Activated naive CD8-positive, alpha-beta T cell treated with anti-CD3 and anti-CD28 coated beads, Interleukin-2, amount 10 ng/mL, durations not matched to agents 7 days and 5 days (primary cell): ENCODE data around the gene LAMC1. TPM values are rescaled to one million over a fixed set of nuclear protein-coding genes. Genes with fewer than 3 reads are reported as not detected.

ENCODE experiments used
- ATAC-seq: fragments of 150-1000 bp; cut with Tn5 transposase; one replicate; pipeline ENCODE4 v1.10.0; 2021; ENCODE audit warnings: low read depth, moderate library complexity
- POLR2A ChIA-PET: fragments of 350-600 bp; sonication (Branson Sonifier 250); formaldehyde crosslinking; loops from one replicate; lab custom pipeline; 2021; ENCODE audit warnings: antibody characterized with exemption; lab: Charles Lee
- DNase-seq: peaks from one replicate; pipeline ENCODE4 v3.0.0; 2021
- H3K27ac Mint-ChIP-seq: one replicate; pipeline ENCODE4 v1.8.0; 2022; ENCODE audit warnings: mild to moderate bottlenecking, mixed read lengths
- H3K27me3 Mint-ChIP-seq: one replicate; pipeline ENCODE4 v1.8.0; 2022; ENCODE audit warnings: mild to moderate bottlenecking, moderate library complexity, mixed read lengths
- H3K36me3 Mint-ChIP-seq: one replicate; pipeline ENCODE4 v1.8.0; 2021; ENCODE audit warnings: mild to moderate bottlenecking, mixed read lengths
- H3K4me1 Mint-ChIP-seq: one replicate; pipeline ENCODE4 v1.8.0; 2021; ENCODE audit warnings: mixed read lengths
- H3K4me3 Mint-ChIP-seq: one replicate; pipeline ENCODE4 v1.8.0; 2022; ENCODE audit warnings: mild to moderate bottlenecking, moderate library complexity, mixed read lengths
- H3K9me3 Mint-ChIP-seq: one replicate; pipeline ENCODE4 v1.8.0; 2021; ENCODE audit warnings: mixed read lengths
- total RNA-seq, 2 experiments: library from RNA; stranded (reverse); gene quantifications; one replicate each; pipeline ENCODE4 v1.2.3, GENCODE V29; 2021

The LAMC1 gene
- total RNA-seq, 2 experiments from 2014 or later = 0.17 to 0.97 TPM

- no peak overlapping the region for H3K4me3 Mint-ChIP-seq
- no peak overlapping the region for H3K27ac Mint-ChIP-seq
- no peaks in the 10 kb centered on the region for H3K36me3 Mint-ChIP-seq
- H3K4me1 Mint-ChIP-seq = no peaks in the 10 kb centered on the region
- POLR2A ChIA-PET = no interaction called here
- no peaks in the 10 kb centered on the region for H3K9me3 Mint-ChIP-seq
- no peak for DNase-seq
- no peaks in the 10 kb centered on the region for H3K27me3 Mint-ChIP-seq
- ATAC-seq = no peak
Measured at GRCh38 chr1:183101841-183102276, 78.6 kb downstream of the LAMC1 start.

GRCh38 chr1:183103147-183103546 lies 79.9 kb downstream of the LAMC1 start:
- Mint-ChIP-seq H3K9me3 (no peaks in the 10 kb centered on the region), H3K36me3 (no peaks in the 10 kb centered on the region), H3K27me3 (no peaks in the 10 kb centered on the region), H3K27ac (no peak overlapping the region), H3K4me1 (no peaks in the 10 kb centered on the region), H3K4me3 (no peak overlapping the region)
- ATAC-seq (no peak), DNase-seq (no peak)
- POLR2A ChIA-PET = no interaction called here

- peaks cover 2% of the 10 kb centered on the region for H3K27me3 Mint-ChIP-seq
- H3K4me1 Mint-ChIP-seq = no peaks in the 10 kb centered on the region
- no peaks in the 10 kb centered on the region for H3K36me3 Mint-ChIP-seq
- no peak for ATAC-seq
- no peak overlapping the region for H3K27ac Mint-ChIP-seq
- H3K9me3 Mint-ChIP-seq = no peaks in the 10 kb centered on the region
- POLR2A ChIA-PET = no interaction called here
- no peak for DNase-seq
- H3K4me3 Mint-ChIP-seq = no peak overlapping the region
Measured at GRCh38 chr1:183103577-183103976, 80.4 kb downstream of the LAMC1 start.

DNA sequence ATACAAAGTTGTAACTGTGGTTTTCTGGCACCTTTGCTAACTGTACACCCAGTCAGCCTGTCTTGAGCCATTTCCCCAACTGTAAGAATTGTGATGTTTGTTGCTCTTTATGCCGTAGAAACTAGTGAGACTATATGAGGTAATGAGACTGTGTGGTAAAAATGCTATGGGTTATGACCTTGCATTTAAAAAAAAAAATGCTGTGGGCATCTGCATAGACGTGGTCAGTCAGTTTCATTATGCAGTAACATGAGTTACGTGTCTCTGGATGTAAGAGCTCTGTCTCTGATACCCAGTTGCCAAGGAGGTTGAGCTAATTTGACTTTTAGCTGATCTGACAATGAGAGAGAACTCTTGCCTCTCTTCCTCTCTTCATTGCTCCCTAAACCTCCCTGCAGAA lies 82.2 kb downstream of the LAMC1 start:
- Mint-ChIP-seq H3K27me3 (peaks cover 13% of the 10 kb centered on the region), H3K27ac (no peak overlapping the region), H3K4me3 (no peak overlapping the region), H3K4me1 (no peaks in the 10 kb centered on the region), H3K36me3 (no peaks in the 10 kb centered on the region), H3K9me3 (no peaks in the 10 kb centered on the region)
- POLR2A ChIA-PET = interaction anchor here (0.6 kb wide), 1 partner anchor 118 kb away, joined by 3 read pairs; no protein-coding TSS in a partner anchor
- DNase-seq (no peak), ATAC-seq (no peak)

- no peak for DNase-seq
- POLR2A ChIA-PET = no interaction called here
- H3K27ac Mint-ChIP-seq = no peak overlapping the region
- no peaks in the 10 kb centered on the region for H3K36me3 Mint-ChIP-seq
- peaks cover 15% of the 10 kb centered on the region for H3K27me3 Mint-ChIP-seq
- no peak overlapping the region for H3K4me3 Mint-ChIP-seq
- no peaks in the 10 kb centered on the region for H3K4me1 Mint-ChIP-seq
- H3K9me3 Mint-ChIP-seq = no peaks in the 10 kb centered on the region
- ATAC-seq = no peak
Measured at GRCh38 chr1:183106166-183106565, 82.9 kb downstream of the LAMC1 start.

DNA sequence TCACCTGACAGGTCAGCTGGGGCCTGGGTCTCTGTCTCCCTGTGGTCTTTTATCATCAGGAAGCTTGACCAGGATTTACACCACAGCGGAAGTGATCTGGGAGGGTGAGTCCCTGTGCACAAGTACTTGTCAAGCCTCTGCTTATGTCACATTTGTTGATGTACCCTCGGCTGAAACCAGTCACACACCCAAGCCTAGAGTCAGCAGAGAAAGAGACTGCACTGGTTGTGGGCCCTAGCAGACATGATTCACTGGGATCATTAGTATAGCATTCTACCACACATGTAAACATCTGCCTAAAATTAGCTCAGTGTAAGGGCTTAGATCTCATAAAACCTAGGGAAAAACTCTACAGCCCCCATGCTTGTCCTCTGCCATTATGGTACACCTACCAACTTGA lies 83.5 kb downstream of the LAMC1 start:
- H3K27ac Mint-ChIP-seq = no peak overlapping the region
- ATAC-seq = no peak

DNA sequence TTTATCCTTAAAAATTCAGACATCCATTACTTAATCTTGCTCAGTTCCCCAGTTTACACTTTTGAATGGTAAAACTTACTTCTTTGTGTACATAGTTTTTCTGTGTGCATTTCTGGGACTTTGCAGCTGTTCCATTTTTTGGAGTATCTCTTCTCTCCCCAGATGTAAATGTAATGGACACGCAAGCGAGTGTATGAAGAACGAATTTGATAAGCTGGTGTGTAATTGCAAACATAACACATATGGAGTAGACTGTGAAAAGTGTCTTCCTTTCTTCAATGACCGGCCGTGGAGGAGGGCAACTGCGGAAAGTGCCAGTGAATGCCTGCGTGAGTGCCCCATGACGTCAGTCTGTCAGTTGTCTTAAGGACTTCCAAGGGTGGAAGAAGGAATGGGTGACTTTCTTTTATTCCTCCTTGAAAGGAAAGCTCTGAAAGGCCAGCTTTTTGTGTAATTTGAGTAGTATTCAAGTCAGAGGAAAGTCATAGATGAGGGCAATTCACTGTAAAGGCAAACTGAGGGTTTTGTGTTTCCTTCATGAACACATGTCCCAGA lies 87.2 kb downstream of the LAMC1 start:
- no peaks in the 10 kb centered on the region for H3K9me3 Mint-ChIP-seq
- POLR2A ChIA-PET = no interaction called here
- H3K27ac Mint-ChIP-seq = no peak overlapping the region
- no peak overlapping the region for H3K4me3 Mint-ChIP-seq
- ATAC-seq (no peak), DNase-seq (no peak)
- H3K4me1 Mint-ChIP-seq = no peaks in the 10 kb centered on the region
- H3K36me3 Mint-ChIP-seq = no peaks in the 10 kb centered on the region
- H3K27me3 Mint-ChIP-seq = peaks cover 18% of the 10 kb centered on the region

More for the DNA sequence above, 83.5 kb downstream of the LAMC1 start:
- no peaks in the 10 kb centered on the region for H3K36me3 Mint-ChIP-seq
- POLR2A ChIA-PET = no interaction called here
- H3K4me3 Mint-ChIP-seq = no peak overlapping the region
- DNase-seq = no peak
- H3K4me1 Mint-ChIP-seq = no peaks in the 10 kb centered on the region
- H3K27me3 Mint-ChIP-seq = peaks cover 15% of the 10 kb centered on the region
- H3K9me3 Mint-ChIP-seq = no peaks in the 10 kb centered on the region

DNA sequence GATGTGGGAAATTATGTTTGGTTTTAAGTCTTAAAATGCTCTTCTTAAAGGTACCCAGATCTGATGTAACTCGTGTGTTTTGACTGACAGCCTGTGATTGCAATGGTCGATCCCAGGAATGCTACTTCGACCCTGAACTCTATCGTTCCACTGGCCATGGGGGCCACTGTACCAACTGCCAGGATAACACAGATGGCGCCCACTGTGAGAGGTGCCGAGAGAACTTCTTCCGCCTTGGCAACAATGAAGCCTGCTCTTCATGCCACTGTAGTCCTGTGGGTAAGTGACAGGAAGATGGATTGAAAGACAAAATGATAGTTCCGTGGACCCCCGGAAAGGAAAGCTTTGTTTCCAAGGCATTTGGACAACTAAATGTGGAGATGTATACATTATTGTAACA lies 91.2 kb downstream of the LAMC1 start:
- Mint-ChIP-seq H3K27ac (no peak overlapping the region), H3K4me3 (no peak overlapping the region), H3K9me3 (peaks cover 1% of the 10 kb centered on the region), H3K36me3 (no peaks in the 10 kb centered on the region), H3K27me3 (peaks cover 14% of the 10 kb centered on the region), H3K4me1 (no peaks in the 10 kb centered on the region)
- no peak for ATAC-seq
- POLR2A ChIA-PET = no interaction called here
- no peak for DNase-seq

- no peak overlapping the region for H3K4me3 Mint-ChIP-seq
- peaks cover 14% of the 10 kb centered on the region for H3K27me3 Mint-ChIP-seq
- no peaks in the 10 kb centered on the region for H3K4me1 Mint-ChIP-seq
- ATAC-seq = no peak
- POLR2A ChIA-PET = no interaction called here
- H3K9me3 Mint-ChIP-seq = peaks cover 1% of the 10 kb centered on the region
- DNase-seq = no peak
- H3K27ac Mint-ChIP-seq = no peak overlapping the region
- H3K36me3 Mint-ChIP-seq = no peaks in the 10 kb centered on the region
Measured at GRCh38 chr1:183116416-183116815, 93.2 kb downstream of the LAMC1 start.

DNA sequence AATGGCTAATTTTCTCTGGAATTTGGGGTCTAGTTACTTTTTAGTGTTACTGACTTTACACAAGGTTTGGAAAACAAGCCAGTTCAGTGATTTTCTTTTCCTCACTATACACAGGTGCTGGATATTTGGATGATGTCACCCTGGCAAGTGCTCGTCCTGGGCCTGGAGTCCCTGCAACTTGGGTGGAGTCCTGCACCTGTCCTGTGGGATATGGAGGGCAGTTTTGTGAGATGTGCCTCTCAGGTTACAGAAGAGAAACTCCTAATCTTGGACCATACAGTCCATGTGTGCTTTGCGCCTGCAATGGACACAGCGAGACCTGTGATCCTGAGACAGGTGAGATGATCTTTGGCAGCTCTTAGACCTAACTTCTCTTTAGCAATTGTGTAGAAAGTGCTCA lies 98.4 kb downstream of the LAMC1 start:
- DNase-seq = no peak
- Mint-ChIP-seq H3K27ac (no peak overlapping the region), H3K9me3 (no peaks in the 10 kb centered on the region), H3K27me3 (peaks cover 8% of the 10 kb centered on the region), H3K36me3 (no peaks in the 10 kb centered on the region), H3K4me1 (no peaks in the 10 kb centered on the region), H3K4me3 (no peak overlapping the region)
- POLR2A ChIA-PET = no interaction called here
- no peak for ATAC-seq

DNA sequence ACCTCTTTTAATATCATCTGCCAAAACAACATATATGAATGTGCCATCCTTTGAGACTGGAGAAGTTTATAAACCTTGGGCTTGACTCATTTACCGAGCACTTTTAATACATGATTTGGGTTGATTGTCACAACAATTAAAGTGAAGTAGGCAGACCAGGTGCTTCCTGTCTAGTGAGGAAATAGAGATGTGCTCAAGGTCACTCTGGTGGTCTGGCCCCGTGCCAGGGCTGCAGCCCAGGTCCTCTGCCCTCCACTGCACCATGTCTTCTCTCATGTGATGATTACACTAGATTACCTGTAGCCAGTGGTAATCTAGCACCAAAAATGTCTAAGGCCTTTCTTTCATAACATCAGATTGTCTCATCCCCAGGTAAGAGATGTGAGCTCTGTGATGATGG lies 101.0 kb downstream of the LAMC1 start:
- no peak overlapping the region for H3K4me3 Mint-ChIP-seq
- ATAC-seq (no peak), DNase-seq (no peak)
- no peaks in the 10 kb centered on the region for H3K9me3 Mint-ChIP-seq
- H3K36me3 Mint-ChIP-seq = no peaks in the 10 kb centered on the region
- peaks cover 14% of the 10 kb centered on the region for H3K27me3 Mint-ChIP-seq
- H3K27ac Mint-ChIP-seq = no peak overlapping the region
- no peaks in the 10 kb centered on the region for H3K4me1 Mint-ChIP-seq
- POLR2A ChIA-PET = no interaction called here

GRCh38 chr1:183125279-183125999 lies 102.2 kb downstream of the LAMC1 start:
- POLR2A ChIA-PET = no interaction called here
- Mint-ChIP-seq H3K9me3 (no peaks in the 10 kb centered on the region), H3K27ac (no peak overlapping the region)

GRCh38 chr1:183126000-183126366 lies 102.8 kb downstream of the LAMC1 start:
- no peak for ATAC-seq
- Mint-ChIP-seq H3K27ac (no peak overlapping the region), H3K27me3 (peaks cover 8% of the 10 kb centered on the region), H3K9me3 (no peaks in the 10 kb centered on the region), H3K36me3 (no peaks in the 10 kb centered on the region), H3K4me1 (no peaks in the 10 kb centered on the region), H3K4me3 (no peak overlapping the region)
- no peak for DNase-seq
- POLR2A ChIA-PET = no interaction called here

More at GRCh38 chr1:183125279-183125999, 102.2 kb downstream of the LAMC1 start:
- ATAC-seq = no peak
- Mint-ChIP-seq H3K4me3 (no peak overlapping the region), H3K27me3 (peaks cover 10% of the 10 kb centered on the region), H3K36me3 (no peaks in the 10 kb centered on the region), H3K4me1 (no peaks in the 10 kb centered on the region)
- no peak for DNase-seq

DNA sequence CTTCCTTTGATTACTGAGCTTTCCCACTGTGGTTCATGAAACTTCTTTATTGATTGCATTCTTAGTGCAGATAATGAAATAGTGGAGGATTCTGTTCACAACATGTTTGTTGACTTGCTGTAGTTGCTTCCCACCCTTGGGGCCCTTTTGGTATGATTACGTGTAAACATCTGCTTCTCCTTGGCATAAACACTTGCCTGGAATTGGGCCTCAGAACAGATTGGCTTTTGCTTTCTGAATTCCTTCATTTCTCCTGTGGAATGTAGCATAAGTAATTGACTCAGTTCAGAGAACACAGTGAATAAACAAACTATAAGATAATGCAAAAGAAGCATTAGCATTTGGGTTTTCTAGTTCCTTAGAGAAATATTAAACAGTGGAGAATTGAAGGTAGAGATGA lies 103.3 kb downstream of the LAMC1 start:
- H3K27ac Mint-ChIP-seq = no peak overlapping the region
- H3K36me3 Mint-ChIP-seq = no peaks in the 10 kb centered on the region
- H3K9me3 Mint-ChIP-seq = no peaks in the 10 kb centered on the region
- peaks cover 7% of the 10 kb centered on the region for H3K27me3 Mint-ChIP-seq
- POLR2A ChIA-PET = no interaction called here
- no peaks in the 10 kb centered on the region for H3K4me1 Mint-ChIP-seq
- DNase-seq (no peak), ATAC-seq (no peak)
- no peak overlapping the region for H3K4me3 Mint-ChIP-seq
